OCI-M2 (cell line): ENCODE results near the gene DLK2.
"Not testable (repeated sequence)": the region's sequence is repeated elsewhere in the genome, so short reads cannot be mapped to it uniquely, and the experiment has no call there.

Experiments used
- DNase-seq: peaks from one replicate; lab custom pipeline; 2025; ENCODE audit not compliant: unreplicated experiment; lab: John Stamatoyannopoulos, UW

DLK2 gene

GRCh38 chr6:43481591-43482236 lies 26.4 kb upstream of the DLK2 start:
- no peak for DNase-seq

GRCh38 chr6:43481075-43481474 lies 25.7 kb upstream of the DLK2 start:
- no peak for DNase-seq

GRCh38 chr6:43478008-43478372 lies 22.6 kb upstream of the DLK2 start:
- DNase-seq = no peak

- peak; percentile 39 for DNase-seq
Measured at GRCh38 chr6:43477235-43478007, 22.1 kb upstream of the DLK2 start, which contains the start of gene TJAP1. TSS of gene TJAP1 (plus strand) at chr6:43477570. CDS start at chr6:43499002, 21,432 bp downstream.

GRCh38 chr6:43476746-43477145 lies 21.4 kb upstream of the DLK2 start:
- no peak for DNase-seq

GRCh38 chr6:43475516-43475915 lies 20.2 kb upstream of the DLK2 start:
- no peak for DNase-seq

- DNase-seq = no peak
Measured at GRCh38 chr6:43472515-43472914, 17.2 kb upstream of the DLK2 start.

GRCh38 chr6:43471399-43471798 lies 16.1 kb upstream of the DLK2 start:
- DNase-seq = no peak

GRCh38 chr6:43469947-43470346 lies 14.6 kb upstream of the DLK2 start:
- no peak for DNase-seq

- no peak for DNase-seq
Measured at GRCh38 chr6:43468748-43469681, 13.7 kb upstream of the DLK2 start.

GRCh38 chr6:43468240-43468639 lies 12.9 kb upstream of the DLK2 start:
- no peak for DNase-seq

- no peak for DNase-seq
Measured at GRCh38 chr6:43467752-43468151, 12.4 kb upstream of the DLK2 start.

- DNase-seq = not testable (repeated sequence)
Measured at GRCh38 chr6:43467265-43467664, 11.9 kb upstream of the DLK2 start.

GRCh38 chr6:43465948-43466347 lies 10.6 kb upstream of the DLK2 start:
- DNase-seq = no peak

- DNase-seq = no peak
Measured at GRCh38 chr6:43464337-43464736, 9.0 kb upstream of the DLK2 start.

- no peak for DNase-seq
Measured at GRCh38 chr6:43461936-43462335, 6.6 kb upstream of the DLK2 start.

- no peak for DNase-seq
Measured at GRCh38 chr6:43460032-43460431, 4.7 kb upstream of the DLK2 start.

- no peak for DNase-seq
Measured at GRCh38 chr6:43459535-43459934, 4.2 kb upstream of the DLK2 start.

- not testable (repeated sequence) for DNase-seq
Measured at GRCh38 chr6:43458154-43458553, 2.8 kb upstream of the DLK2 start.

GRCh38 chr6:43457643-43458042 lies 2.3 kb upstream of the DLK2 start:
- DNase-seq = no peak

GRCh38 chr6:43454696-43455530 lies 435 bp downstream of the DLK2 start:
- DNase-seq = no peak
